Panc1 (cell line): ENCODE data around the gene COL28A1. TPM values are rescaled to one million over a fixed set of nuclear protein-coding genes. Genes with fewer than 3 reads are reported as not detected.

Experiments
- ATAC-seq: fragments of 200-7000 bp; cut with Tn5 transposase; 2 replicates; pipeline ENCODE4 v1.9.1; 2020; ENCODE audit warnings: mild to moderate bottlenecking, moderate library complexity
- BruUV-seq: library from RNA; stranded (reverse); fragments of 400-500 nt; replicated peaks from 2 replicates; lab custom pipeline; 2021; lab: Mats Ljungman, UMichigan
- CTCF ChIA-PET: fragments of 300-600 bp; sonication (Branson Sonifier 250); formaldehyde crosslinking; loops from one replicate; lab custom pipeline; 2022; ENCODE audit warnings: antibody characterized with exemption; lab: Charles Lee
- POLR2A ChIA-PET: fragments of 300-600 bp; sonication (Branson Sonifier 250); formaldehyde crosslinking; loops from one replicate; lab custom pipeline; 2022; ENCODE audit warnings: antibody characterized with exemption; lab: Charles Lee
- DNase-seq: peaks from one replicate; pipeline ENCODE4 v3.0.0-alpha.2; 2010; ENCODE audit warnings: low read depth, low spot score
- H3K27ac ChIP-seq: 2 replicates; pipeline ENCODE4 v1.5.1; 2011; ENCODE audit warnings: mild to moderate bottlenecking, low read length, inconsistent platforms
- H3K27me3 ChIP-seq: fragments of 200-500 bp; sonication (Bioruptor generic); 2 replicates; pipeline ENCODE4 v1.6.0; 2014; ENCODE audit warnings: low read length, inconsistent platforms; ENCODE audit not compliant: control insufficient read depth, insufficient read depth
- H3K36me3 ChIP-seq: fragments of 200-500 bp; sonication (Bioruptor generic); 2 replicates; pipeline ENCODE4 v1.5.1; 2014; ENCODE audit warnings: inconsistent platforms, mild to moderate bottlenecking, low read length, moderate library complexity; ENCODE audit not compliant: control insufficient read depth, insufficient read depth
- H3K4me1 ChIP-seq: 2 replicates; pipeline ENCODE4 v1.5.1; 2011; ENCODE audit warnings: inconsistent platforms, mild to moderate bottlenecking, low read length, moderate library complexity; ENCODE audit not compliant: control insufficient read depth, insufficient read depth
- H3K4me3 ChIP-seq, 2 experiments: 2 replicates each; pipeline ENCODE4 v1.5.1; 2011 to 2012; ENCODE audit warnings: low read depth in 2 of 2, low read length in 2 of 2, mild to moderate bottlenecking in 2 of 2, inconsistent platforms in 1 of 2, moderate library complexity in 1 of 2
- H3K9me3 ChIP-seq: fragments of 200-500 bp; sonication (Bioruptor generic); 2 replicates; pipeline ENCODE4 v1.5.1; 2014; ENCODE audit warnings: low read depth, mild to moderate bottlenecking, inconsistent platforms, low read length, moderate library complexity; ENCODE audit not compliant: control insufficient read depth, insufficient read depth
- CTCF ChIP-seq: fragments of 450-650 bp; IDR thresholded peaks from 2 replicates; pipeline ENCODE4 v1.5.1; 2017; ENCODE audit warnings: mild to moderate bottlenecking
- POLR2AphosphoS5 ChIP-seq: IDR thresholded peaks from 2 replicates; pipeline ENCODE4 v1.6.1; 2012; ENCODE audit warnings: mild to moderate bottlenecking, low read depth, low read length, moderate library complexity
- REST ChIP-seq, 2 experiments: IDR thresholded peaks; 2 replicates each; pipeline ENCODE4 v1.6.1; 2011 to 2012; ENCODE audit warnings: low read depth in 2 of 2, control low read depth in 1 of 2, low read length in 1 of 2, mild to moderate bottlenecking in 1 of 2, moderate library complexity in 1 of 2; ENCODE audit not compliant: insufficient read depth in 1 of 2
- SIN3A ChIP-seq: IDR thresholded peaks from 2 replicates; pipeline ENCODE4 v1.6.1; 2012; ENCODE audit warnings: low read depth, mild to moderate bottlenecking, low read length, moderate library complexity, borderline replicate concordance; ENCODE audit not compliant: insufficient read depth
- TCF7L2 ChIP-seq: IDR thresholded peaks from 2 replicates; pipeline ENCODE4 v1.6.1; 2011; ENCODE audit warnings: mild to moderate bottlenecking, low read depth, low read length, inconsistent platforms
- in situ Hi-C: cut with HindIII; loops from 2 replicates; pipeline ENCODE4 v1.10.0; 2016; ENCODE audit warnings: low sequenced_read_pairs, low pct_unique_long_range_greater_than_20kb
- intact Hi-C: fragments of 100-400 bp; cut with micrococcal nuclease; formaldehyde crosslinking; loops from one replicate; pipeline ENCODE4 v1.10.0; 2022; ENCODE audit not compliant: unreplicated experiment
- total RNA-seq: library from RNA; stranded (reverse); gene quantifications from one replicate; pipeline ENCODE4 v1.2.1, GENCODE V29; 2021; ENCODE audit not compliant: unreplicated experiment

Gene COL28A1
- total RNA-seq, 1 experiment from 2014 or later = not detected

GRCh38 chr7:7347045-7347444 lies 188.6 kb downstream of the COL28A1 start:
- ATAC-seq (no peak), DNase-seq (no peak)
- in situ Hi-C loops (no loop called here), intact Hi-C loops (no loop called here)
- no peak for TF ChIP-seq SIN3A
- TF ChIP-seq REST (IDR thresholded peaks at IDR 0.05; ENCODE audit: insufficient read depth in 1 of 2, low read depth in 2 of 2, low read length in 1 of 2) = no peak
- no peak for TF ChIP-seq TCF7L2
- no peak for TF ChIP-seq CTCF
- no peak for TF ChIP-seq POLR2AphosphoS5
- no peaks in the 10 kb centered on the region for H3K4me1 ChIP-seq
- H3K4me3 ChIP-seq = no peak overlapping the region
- CTCF ChIA-PET = no interaction called here
- no peak overlapping the region for H3K27ac ChIP-seq
- no TSS peak for BruUV-seq
- no peaks in the 10 kb centered on the region for H3K36me3 ChIP-seq
- POLR2A ChIA-PET = no interaction called here
- peaks cover 17% of the 10 kb centered on the region for H3K27me3 ChIP-seq
- H3K9me3 ChIP-seq = no peaks in the 10 kb centered on the region

- H3K27ac ChIP-seq = no peak overlapping the region
- ChIA-PET CTCF (no interaction called here), POLR2A (no interaction called here)
- no peak for DNase-seq
- TF ChIP-seq CTCF = no peak
- H3K27me3 ChIP-seq = peaks cover 11% of the 10 kb centered on the region
- no peaks in the 10 kb centered on the region for H3K4me1 ChIP-seq
- no peak overlapping the region for H3K4me3 ChIP-seq
- in situ Hi-C loops (no loop called here), intact Hi-C loops (no loop called here)
- no peak for ATAC-seq
- no peaks in the 10 kb centered on the region for H3K36me3 ChIP-seq
- H3K9me3 ChIP-seq = no peaks in the 10 kb centered on the region
- no TSS peak for BruUV-seq
Observed at GRCh38 chr7:7344583-7344982, 191.1 kb downstream of the COL28A1 start.

GRCh38 chr7:7335909-7336308 lies 199.8 kb downstream of the COL28A1 start:
- intact Hi-C loops (no loop called here), in situ Hi-C loops (no loop called here)
- POLR2A ChIA-PET = no interaction called here
- no peaks in the 10 kb centered on the region for H3K4me1 ChIP-seq
- no TSS peak for BruUV-seq
- ATAC-seq = no peak
- H3K4me3 ChIP-seq = no peak overlapping the region
- TF ChIP-seq SIN3A (no peak), POLR2AphosphoS5 (no peak), REST (IDR thresholded peaks at IDR 0.05; ENCODE audit: insufficient read depth in 1 of 2, low read depth in 2 of 2, low read length in 1 of 2) (no peak), TCF7L2 (no peak), CTCF (no peak)
- H3K36me3 ChIP-seq = no peaks in the 10 kb centered on the region
- no peaks in the 10 kb centered on the region for H3K9me3 ChIP-seq
- peaks cover 7% of the 10 kb centered on the region; the same call in 1 of the 2 replicates for H3K27me3 ChIP-seq
- H3K27ac ChIP-seq = no peak overlapping the region
- no peak for DNase-seq
- CTCF ChIA-PET = no interaction called here
